Head of caudate nucleus (tissue), 42 donors: Measurements from ENCODE around the gene ADGRF3.
A peak's percentile ranks its signal among the peaks of the same experiment; 100 is the strongest.
"Not testable (repeated sequence)": the region's sequence is repeated elsewhere in the genome, so short reads cannot be mapped to it uniquely, and the experiment has no call there.

ENCODE experiments used
- DNase-seq, 42 donors: peaks; one replicate each; pipeline versions ENCODE4 v3.0.0 to v3.0.0-alpha.2; 2020 to 2021; ENCODE audit warnings: mixed read lengths in 7 of 42
- intact Hi-C: fragments of 100-400 bp; cut with DNase I; formaldehyde crosslinking; loops from one replicate; pipeline ENCODE4 v1.15.0; 2022

ADGRF3 gene

GRCh38 chr2:26352892-26353291 is 6.3 kb upstream of the ADGRF3 start:
- peak in 9 of 42 donors; percentile 13 to 57 (median 46) for DNase-seq
- intact Hi-C loops: no loop called here

- DNase-seq: no peak
- intact Hi-C loops: no loop called here
Observed at GRCh38 chr2:26351375-26352090, 4.9 kb upstream of the ADGRF3 start.

GRCh38 chr2:26349690-26350089 is 3.1 kb upstream of the ADGRF3 start:
- intact Hi-C loops: loop anchor here (10.0 kb wide), 1 partner anchor 105 kb away; the partner anchor contains the start of genes HADHA and HADHB
- no peak for DNase-seq

GRCh38 chr2:26347286-26347865 is 787 bp upstream of the ADGRF3 start:
- intact Hi-C loops: loop anchor here (10.0 kb wide), 1 partner anchor 103 kb away; the partner anchor contains the start of genes HADHA and HADHB

GRCh38 chr2:26345545-26346453 is 790 bp downstream of the ADGRF3 start, which contains the start of gene SELENOI:
Gene SELENOI, plus strand, starts transcription at chr2:26346143. Its CDS starts 90 bp downstream, at chr2:26346233.
- intact Hi-C loops: loop anchor here (10.0 kb wide), 1 partner anchor 101 kb away; the partner anchor contains the start of genes HADHA and HADHB
- DNase-seq: peak; percentile 99 to 100 (median 99)

More at GRCh38 chr2:26347286-26347865, 787 bp upstream of the ADGRF3 start:
- no peak for DNase-seq

- peak in 1 of 42 donors; percentile 12 for DNase-seq
- intact Hi-C loops: loop anchor here (10.0 kb wide), 1 partner anchor 100 kb away; the partner anchor contains the start of genes HADHA and HADHB
Observed at GRCh38 chr2:26345283-26345544, 1.4 kb downstream of the ADGRF3 start.

- intact Hi-C loops: loop anchor here (10.0 kb wide), 1 partner anchor 100 kb away; the partner anchor contains the start of genes HADHA and HADHB
- peak in 18 of 42 donors; percentile 5 to 54 (median 28) for DNase-seq
Observed at GRCh38 chr2:26344581-26345282, 1.9 kb downstream of the ADGRF3 start.

- DNase-seq: no peak
- intact Hi-C loops: loop anchor here (10.0 kb wide), 1 partner anchor 96 kb away; the partner anchor contains the start of genes HADHA and HADHB
Observed at GRCh38 chr2:26340831-26341230, 5.8 kb downstream of the ADGRF3 start.

- intact Hi-C loops: no loop called here
- DNase-seq: no peak
Observed at GRCh38 chr2:26337298-26337697, 9.3 kb downstream of the ADGRF3 start.

GRCh38 chr2:26336719-26337118 is 9.9 kb downstream of the ADGRF3 start:
- intact Hi-C loops: no loop called here
- DNase-seq: no peak

GRCh38 chr2:26335231-26335630 is 11.4 kb downstream of the ADGRF3 start:
- intact Hi-C loops: no loop called here
- no peak for DNase-seq

GRCh38 chr2:26333293-26333692 is 13.3 kb downstream of the ADGRF3 start:
- DNase-seq: no peak
- intact Hi-C loops: no loop called here

GRCh38 chr2:26331321-26331720 is 15.3 kb downstream of the ADGRF3 start:
- intact Hi-C loops: not testable (repeated sequence)
- peak in 1 of 42 donors; percentile 9 for DNase-seq

- DNase-seq: no peak
- intact Hi-C loops: no loop called here
Observed at GRCh38 chr2:26330604-26331003, 16.0 kb downstream of the ADGRF3 start.

GRCh38 chr2:26330114-26330549 is 16.5 kb downstream of the ADGRF3 start:
- intact Hi-C loops: no loop called here
- peak; percentile 83 to 96 (median 90) for DNase-seq

- intact Hi-C loops, DNase-seq: not testable (repeated sequence)
Observed at GRCh38 chr2:26329083-26329482, 17.5 kb downstream of the ADGRF3 start.

GRCh38 chr2:26327291-26328272 is 19.0 kb downstream of the ADGRF3 start:
- intact Hi-C loops: no loop called here
- no peak for DNase-seq
